Astrocyte (in vitro differentiated cells and primary cell): ENCODE results near the gene HECW1. TPM values are rescaled to one million over a fixed set of nuclear protein-coding genes. Genes with fewer than 3 reads are reported as not detected.

Source experiments
- DNase-seq: peaks from one replicate; pipeline ENCODE4 v3.0.0-alpha.2; 2010; ENCODE audit warnings: low read depth
- FAIRE-seq: peaks from 2 replicates; lab custom pipeline; 2011; peaks lifted over from hg19 to GRCh38; lab: Jason Lieb, UNC
- H2AFZ ChIP-seq: 2 replicates; pipeline ENCODE4 v1.6.0; 2012; ENCODE audit warnings: low read depth, low read length, inconsistent platforms
- H3K27ac ChIP-seq: 2 replicates; pipeline ENCODE4 v1.5.1; 2011; ENCODE audit warnings: low read depth, low read length, inconsistent platforms
- H3K27me3 ChIP-seq: 2 replicates; pipeline ENCODE4 v1.6.0; 2011; ENCODE audit warnings: low read length, inconsistent platforms; ENCODE audit not compliant: insufficient read depth
- H3K36me3 ChIP-seq: 2 replicates; pipeline ENCODE4 v1.5.1; 2011; ENCODE audit warnings: low read length, inconsistent platforms; ENCODE audit not compliant: insufficient read depth
- H3K4me1 ChIP-seq: 2 replicates; pipeline ENCODE4 v1.5.1; 2011; ENCODE audit warnings: low read length, inconsistent platforms; ENCODE audit not compliant: insufficient read depth
- H3K4me2 ChIP-seq: 2 replicates; pipeline ENCODE4 v1.6.0; 2012; ENCODE audit warnings: low read length, inconsistent platforms
- H3K4me3 ChIP-seq: 2 replicates; pipeline ENCODE4 v1.5.1; 2011; ENCODE audit warnings: low read depth, mild to moderate bottlenecking, low read length, inconsistent platforms; ENCODE audit not compliant: insufficient read depth
- H3K79me2 ChIP-seq: 2 replicates; pipeline ENCODE4 v1.6.0; 2012; ENCODE audit warnings: mild to moderate bottlenecking, low read length, inconsistent platforms; ENCODE audit not compliant: insufficient read depth
- H3K9ac ChIP-seq: 2 replicates; pipeline ENCODE4 v1.6.0; 2012; ENCODE audit warnings: mild to moderate bottlenecking, low read length, inconsistent platforms
- H3K9me3 ChIP-seq: 2 replicates; pipeline ENCODE4 v1.5.1; 2012; ENCODE audit warnings: low read depth, mild to moderate bottlenecking, low read length, inconsistent platforms; ENCODE audit not compliant: insufficient read depth
- H4K20me1 ChIP-seq: 2 replicates; pipeline ENCODE4 v1.6.0; 2012; ENCODE audit warnings: low read length, inconsistent platforms; ENCODE audit not compliant: insufficient read depth
- H3K27ac Mint-ChIP-seq: one replicate; pipeline ENCODE4 v1.8.0; 2021; ENCODE audit warnings: mild to moderate bottlenecking, mixed read lengths; ENCODE audit not compliant: unreplicated experiment
- H3K27me3 Mint-ChIP-seq: one replicate; pipeline ENCODE4 v1.8.0; 2021; ENCODE audit warnings: low read depth, mixed read lengths; ENCODE audit not compliant: unreplicated experiment
- H3K36me3 Mint-ChIP-seq: one replicate; pipeline ENCODE4 v1.8.0; 2021; ENCODE audit warnings: low read depth, mixed read lengths; ENCODE audit not compliant: unreplicated experiment
- H3K4me1 Mint-ChIP-seq: one replicate; pipeline ENCODE4 v1.8.0; 2021; ENCODE audit warnings: low read depth, mixed read lengths; ENCODE audit not compliant: unreplicated experiment
- H3K4me3 Mint-ChIP-seq: one replicate; pipeline ENCODE4 v1.8.0; 2021; ENCODE audit warnings: mild to moderate bottlenecking, moderate library complexity, mixed read lengths; ENCODE audit not compliant: unreplicated experiment
- H3K9me3 Mint-ChIP-seq: one replicate; pipeline ENCODE4 v1.8.0; 2021; ENCODE audit warnings: mild to moderate bottlenecking, mixed read lengths; ENCODE audit not compliant: unreplicated experiment
- CTCF ChIP-seq: IDR thresholded peaks from 2 replicates; pipeline ENCODE4 v1.5.1; 2011; ENCODE audit warnings: low read depth, mild to moderate bottlenecking, inconsistent platforms, low read length, moderate library complexity; ENCODE audit not compliant: insufficient read depth
- EZH2 ChIP-seq: IDR thresholded peaks from 2 replicates; pipeline ENCODE4 v1.6.1; 2012; ENCODE audit warnings: mild to moderate bottlenecking, low read length, inconsistent platforms; ENCODE audit not compliant: insufficient read depth
- total RNA-seq: library from RNA; stranded (reverse); gene quantifications from 2 replicates; pipeline ENCODE4 v1.2.1, GENCODE V29; 2021

HECW1 gene
- total RNA-seq, 1 donor from 2014 or later, result 3.3 TPM

GRCh38 chr7:43309706-43310022 is 197.2 kb downstream of the HECW1 start:
- peaks cover 4% of the 10 kb centered on the region for H3K27me3 Mint-ChIP-seq
- FAIRE-seq, result no peak
- Histone ChIP-seq H3K4me2 (no peak overlapping the region), H3K36me3 (no peaks in the 10 kb centered on the region), H3K4me1 (no peaks in the 10 kb centered on the region), H3K9me3 (no peaks in the 10 kb centered on the region), H3K4me3 (no peak overlapping the region), H4K20me1 (no peaks in the 10 kb centered on the region), H3K27ac (no peak overlapping the region), H2AFZ (no peak overlapping the region), H3K27me3 (no peaks in the 10 kb centered on the region), H3K79me2 (no peaks in the 10 kb centered on the region), H3K9ac (no peak overlapping the region)
- TF ChIP-seq EZH2 (no peak), CTCF (no peak)
- peaks cover 2% of the 10 kb centered on the region for H3K9me3 Mint-ChIP-seq
- no peak overlapping the region for H3K4me3 Mint-ChIP-seq
- H3K4me1 Mint-ChIP-seq, result no peaks in the 10 kb centered on the region
- no peak for DNase-seq
- H3K36me3 Mint-ChIP-seq, result no peaks in the 10 kb centered on the region
- no peak overlapping the region for H3K27ac Mint-ChIP-seq

GRCh38 chr7:43311052-43311451 is 198.6 kb downstream of the HECW1 start:
- Histone ChIP-seq H2AFZ (no peak overlapping the region), H3K9me3 (no peaks in the 10 kb centered on the region), H3K9ac (no peak overlapping the region), H3K27ac (no peak overlapping the region), H3K4me2 (no peak overlapping the region), H3K27me3 (no peaks in the 10 kb centered on the region), H4K20me1 (no peaks in the 10 kb centered on the region), H3K79me2 (no peaks in the 10 kb centered on the region), H3K4me1 (no peaks in the 10 kb centered on the region), H3K36me3 (no peaks in the 10 kb centered on the region), H3K4me3 (no peak overlapping the region)
- no peak for DNase-seq
- Mint-ChIP-seq H3K27me3 (peaks cover 4% of the 10 kb centered on the region), H3K9me3 (peaks cover 2% of the 10 kb centered on the region), H3K4me1 (no peaks in the 10 kb centered on the region), H3K36me3 (no peaks in the 10 kb centered on the region), H3K4me3 (no peak overlapping the region), H3K27ac (no peak overlapping the region)
- TF ChIP-seq CTCF (no peak), EZH2 (no peak)
- FAIRE-seq, result no peak

GRCh38 chr7:43311694-43312093 is 199.2 kb downstream of the HECW1 start:
- Histone ChIP-seq H2AFZ (no peak overlapping the region), H3K36me3 (no peaks in the 10 kb centered on the region), H3K9ac (no peak overlapping the region), H3K9me3 (no peaks in the 10 kb centered on the region), H4K20me1 (no peaks in the 10 kb centered on the region), H3K4me2 (no peak overlapping the region), H3K27ac (no peak overlapping the region), H3K27me3 (no peaks in the 10 kb centered on the region), H3K4me1 (no peaks in the 10 kb centered on the region), H3K4me3 (no peak overlapping the region), H3K79me2 (no peaks in the 10 kb centered on the region)
- DNase-seq, result no peak
- FAIRE-seq, result no peak
- H3K4me1 Mint-ChIP-seq, result no peaks in the 10 kb centered on the region
- H3K27me3 Mint-ChIP-seq, result peaks cover 4% of the 10 kb centered on the region
- TF ChIP-seq CTCF (no peak), EZH2 (no peak)
- peaks cover 2% of the 10 kb centered on the region for H3K9me3 Mint-ChIP-seq
- no peaks in the 10 kb centered on the region for H3K36me3 Mint-ChIP-seq
- H3K27ac Mint-ChIP-seq, result no peak overlapping the region
- no peak overlapping the region for H3K4me3 Mint-ChIP-seq
